Cardiac fibroblast (primary cell): ENCODE data around the gene NCKAP5L.
A peak's percentile ranks its signal among the peaks of the same experiment; 100 is the strongest.

Source experiments
- DNase-seq, 2 donors: peaks; one replicate each; pipeline versions ENCODE4 v3.0.0 to v3.0.0-alpha.2; 2010; ENCODE audit warnings: low read depth in 2 of 2
- H3K4me3 ChIP-seq, 2 donors: replicated peaks in 1 of 2; 1 replicate in 1 of 2; 2 replicates in 1 of 2; pipeline ENCODE4 v1.5.1; 2011; ENCODE audit warnings: low read depth in 2 of 2, low read length in 2 of 2, mild to moderate bottlenecking in 2 of 2, moderate library complexity in 1 of 2
- TF ChIP-seq, protein P1 (sequence below): IDR thresholded peaks from one replicate; pipeline ENCODE4 v1.5.1; 2011; ENCODE audit warnings: low read depth, mild to moderate bottlenecking, low read length, inconsistent platforms

Gene NCKAP5L

DNA sequence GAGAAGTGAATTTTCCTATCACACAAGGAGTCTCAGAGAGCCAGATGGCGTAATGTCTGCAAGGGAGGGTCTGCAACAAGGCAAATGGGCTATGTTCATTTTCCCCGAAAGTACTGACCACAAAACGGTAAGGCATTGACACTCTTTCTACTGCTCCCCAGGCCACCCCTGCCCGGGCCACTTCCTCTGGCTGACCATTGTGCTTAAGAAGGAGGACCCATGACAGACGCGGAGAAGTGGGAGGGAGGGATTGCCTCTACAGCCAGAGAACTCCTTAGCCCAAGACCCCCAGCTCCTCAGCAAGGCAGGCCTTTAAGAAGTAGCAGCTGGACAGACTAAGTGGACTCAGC lies 1.2 kb downstream of the NCKAP5L start:
- TF ChIP-seq, protein P1, sequence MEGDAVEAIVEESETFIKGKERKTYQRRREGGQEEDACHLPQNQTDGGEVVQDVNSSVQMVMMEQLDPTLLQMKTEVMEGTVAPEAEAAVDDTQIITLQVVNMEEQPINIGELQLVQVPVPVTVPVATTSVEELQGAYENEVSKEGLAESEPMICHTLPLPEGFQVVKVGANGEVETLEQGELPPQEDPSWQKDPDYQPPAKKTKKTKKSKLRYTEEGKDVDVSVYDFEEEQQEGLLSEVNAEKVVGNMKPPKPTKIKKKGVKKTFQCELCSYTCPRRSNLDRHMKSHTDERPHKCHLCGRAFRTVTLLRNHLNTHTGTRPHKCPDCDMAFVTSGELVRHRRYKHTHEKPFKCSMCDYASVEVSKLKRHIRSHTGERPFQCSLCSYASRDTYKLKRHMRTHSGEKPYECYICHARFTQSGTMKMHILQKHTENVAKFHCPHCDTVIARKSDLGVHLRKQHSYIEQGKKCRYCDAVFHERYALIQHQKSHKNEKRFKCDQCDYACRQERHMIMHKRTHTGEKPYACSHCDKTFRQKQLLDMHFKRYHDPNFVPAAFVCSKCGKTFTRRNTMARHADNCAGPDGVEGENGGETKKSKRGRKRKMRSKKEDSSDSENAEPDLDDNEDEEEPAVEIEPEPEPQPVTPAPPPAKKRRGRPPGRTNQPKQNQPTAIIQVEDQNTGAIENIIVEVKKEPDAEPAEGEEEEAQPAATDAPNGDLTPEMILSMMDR: no peak
- no peak for DNase-seq
- peak overlapping the region; percentile 82 to 92 for H3K4me3 ChIP-seq

DNA sequence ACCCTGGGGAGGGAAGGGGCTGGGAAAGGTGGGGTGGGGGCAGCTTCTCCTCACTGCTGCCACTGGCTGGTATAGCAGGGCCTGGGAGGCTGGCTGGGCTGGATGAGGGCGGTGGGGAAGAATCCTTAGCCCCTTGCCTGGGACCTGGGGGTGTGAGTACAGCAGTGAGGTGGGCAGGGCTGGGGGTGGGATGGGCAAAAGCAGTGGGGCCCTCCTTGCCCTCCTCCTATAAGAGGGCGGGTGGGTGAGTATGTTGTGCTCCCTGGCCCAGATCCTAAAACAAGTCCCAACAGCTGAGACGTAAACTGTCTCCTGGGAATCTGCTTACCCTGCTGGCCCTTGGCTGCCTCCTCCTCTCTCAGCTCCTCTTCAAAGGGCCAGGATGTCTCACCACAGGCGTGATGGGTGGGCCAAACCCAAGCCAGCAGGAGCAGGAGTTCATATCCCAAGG lies 2.2 kb downstream of the NCKAP5L start:
- H3K4me3 ChIP-seq: peak overlapping the region in 1 of 2 donors; percentile 24
- DNase-seq: peak; percentile 59 to 74
- TF ChIP-seq, protein P1: no peak

DNA sequence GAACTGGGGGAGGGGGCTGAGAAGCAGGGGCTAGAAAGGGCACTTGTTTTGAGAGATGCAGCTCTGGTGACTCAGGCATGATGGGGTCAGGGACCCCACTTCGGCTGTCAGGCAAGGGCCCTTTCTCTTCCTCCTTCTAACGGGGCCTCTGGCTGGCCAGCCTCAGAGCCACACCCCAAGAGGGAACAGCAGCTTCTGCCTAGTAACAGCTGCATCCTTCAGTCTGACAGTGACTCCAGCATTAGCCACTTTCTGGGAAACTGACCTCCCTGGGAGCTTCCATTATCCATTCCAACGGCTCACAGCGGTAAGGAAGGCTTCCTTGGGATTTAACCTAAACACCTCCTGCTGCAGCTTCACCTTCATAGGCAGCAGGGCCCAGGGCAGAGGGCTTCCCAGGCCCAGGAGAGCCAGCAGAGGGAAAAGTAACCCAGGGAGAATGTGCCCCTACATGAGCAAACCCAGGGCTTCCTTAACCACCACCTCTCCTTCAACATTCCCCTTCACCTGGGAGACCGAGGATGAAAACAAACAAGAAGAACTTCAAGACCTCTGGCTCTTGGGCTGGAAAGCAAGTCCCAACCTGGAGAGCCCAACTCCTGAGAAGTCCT lies 2.7 kb downstream of the NCKAP5L start:
- peak overlapping the region in 1 of 2 donors; percentile 26 for H3K4me3 ChIP-seq
- TF ChIP-seq, protein P1: no peak
- DNase-seq: peak; percentile 56 to 67

DNA sequence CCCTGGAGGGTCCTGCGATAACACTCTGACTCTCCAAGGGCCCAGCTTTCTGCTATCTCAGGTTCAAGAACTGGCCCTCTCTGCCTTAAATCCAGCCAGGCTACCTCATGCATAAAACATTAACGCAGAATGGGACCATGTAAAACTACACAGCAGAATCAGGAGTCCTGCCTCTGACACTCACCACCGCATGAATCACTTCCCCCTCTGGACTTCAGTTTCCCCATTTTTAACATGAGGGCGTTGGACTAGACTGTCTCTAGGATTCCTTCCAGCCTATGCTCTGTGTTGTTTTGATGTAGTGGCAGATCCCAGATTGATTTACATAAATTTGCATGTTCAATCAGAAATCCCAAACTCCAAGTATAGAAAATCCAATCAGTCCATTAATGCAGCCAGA lies 3.3 kb downstream of the NCKAP5L start:
- H3K4me3 ChIP-seq: peak overlapping the region in 1 of 2 donors; percentile 26
- peak; percentile 58 to 82 for DNase-seq
- TF ChIP-seq, protein P1: no peak

DNA sequence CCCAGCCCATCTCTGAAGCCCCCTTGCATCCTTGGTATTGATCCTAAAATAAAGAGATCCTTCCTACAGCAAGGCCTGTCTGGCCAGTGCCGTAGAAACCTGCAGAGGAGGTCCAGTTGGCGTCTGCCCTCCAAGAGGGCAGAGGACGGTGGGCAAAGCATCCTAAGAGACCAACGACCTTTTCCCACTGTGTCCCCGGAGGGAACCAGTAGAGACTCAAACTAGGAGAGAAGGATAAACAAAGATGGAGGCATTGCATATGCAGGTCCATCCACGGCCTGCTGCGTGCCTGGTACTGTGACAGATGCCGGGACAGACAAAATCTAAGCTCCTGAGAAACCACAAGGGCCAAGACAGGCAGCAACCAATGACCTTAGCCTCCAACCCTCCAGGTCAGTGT lies 3.8 kb downstream of the NCKAP5L start:
- H3K4me3 ChIP-seq: no peak overlapping the region
- TF ChIP-seq, protein P1: no peak
- no peak for DNase-seq

DNA sequence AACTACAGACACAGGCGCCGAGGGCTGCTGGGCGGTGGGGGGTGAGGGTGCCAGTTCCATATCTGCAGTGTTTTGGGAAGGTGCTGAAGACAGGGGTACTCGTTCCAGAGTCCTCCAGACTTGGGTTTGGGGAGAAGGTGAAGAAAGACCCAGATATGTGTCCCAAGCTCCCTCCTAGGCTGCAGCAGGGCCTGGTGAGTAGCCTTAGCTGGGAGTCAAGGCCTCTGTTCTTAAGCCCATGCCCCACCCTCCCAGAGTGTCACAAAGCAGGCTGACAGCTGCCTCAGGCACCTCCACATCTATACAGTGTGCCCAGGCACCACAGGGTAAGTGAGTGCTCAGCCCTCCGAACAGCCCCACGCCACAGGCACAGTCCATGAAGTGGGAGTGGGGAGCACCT lies 4.3 kb downstream of the NCKAP5L start:
- TF ChIP-seq, protein P1: no peak
- no peak for DNase-seq
- no peak overlapping the region for H3K4me3 ChIP-seq

DNA sequence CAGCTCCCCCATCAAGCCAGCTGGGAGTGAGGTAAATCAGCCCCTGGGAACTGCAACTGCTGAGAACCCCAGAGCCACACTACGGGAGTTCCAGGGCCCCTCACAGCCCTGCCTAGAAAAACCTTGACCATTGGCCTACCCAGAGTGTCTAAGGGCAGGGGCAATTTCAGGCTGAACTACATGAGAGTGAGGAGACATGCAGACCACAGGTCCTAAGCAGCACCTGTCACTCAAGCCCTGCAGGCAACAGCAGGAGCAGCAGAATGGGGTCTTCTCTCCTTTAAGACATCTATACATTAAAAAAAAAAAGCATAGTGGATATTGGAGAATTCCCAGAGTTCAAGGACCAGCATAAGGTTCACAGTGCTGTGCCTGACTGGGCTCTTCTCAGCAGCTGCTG lies 4.9 kb downstream of the NCKAP5L start:
- H3K4me3 ChIP-seq: no peak overlapping the region
- TF ChIP-seq, protein P1: no peak
- DNase-seq: no peak
